B cell (primary cell): ENCODE measurements around the gene CD28. TPM values are rescaled to one million over a fixed set of nuclear protein-coding genes. Genes with fewer than 3 reads are reported as not detected.

ENCODE experiments used
- ATAC-seq: fragments of 200-7000 bp; cut with Tn5 transposase; one replicate; pipeline ENCODE4 v1.10.0; 2021; ENCODE audit warnings: low read depth, mild to moderate bottlenecking, moderate number of reproducible peaks, moderate library complexity
- CTCF ChIA-PET: fragments of 350-600 bp; sonication (Branson Sonifier 250); formaldehyde crosslinking; loops from one replicate; lab custom pipeline; 2021; ENCODE audit warnings: antibody characterized with exemption, inconsistent platforms; lab: Charles Lee
- POLR2A ChIA-PET: fragments of 350-600 bp; sonication (Branson Sonifier 250); formaldehyde crosslinking; loops from one replicate; lab custom pipeline; 2021; ENCODE audit warnings: antibody characterized with exemption; lab: Charles Lee
- DNase-seq: peaks from one replicate; pipeline ENCODE4 v3.0.0; 2013
- H2AFZ ChIP-seq: 2 replicates; pipeline ENCODE4 v1.6.1; 2012; ENCODE audit warnings: mild to moderate bottlenecking, low read depth, low read length; ENCODE audit not compliant: insufficient read depth, poor library complexity, severe bottlenecking
- H3K27ac ChIP-seq, 2 donors: 1 replicate in 1 of 2; 2 replicates in 1 of 2; pipeline ENCODE4 v1.5.1; 2012 to 2013; ENCODE audit warnings: low read length in 2 of 2, mild to moderate bottlenecking in 2 of 2, moderate library complexity in 1 of 2
- H3K27me3 ChIP-seq, 4 experiments: fragments of 200-600 bp in 1 of 4; sonication (generic) in 1 of 4; replicated peaks in 1 of 4; 1 replicate in 2 of 4; 2 replicates in 2 of 4; pipeline versions ENCODE4 v1.6.1 to v1.7.0; 2013 to 2016; ENCODE audit warnings: low read length in 3 of 4, mild to moderate bottlenecking in 2 of 4, mixed read lengths in 1 of 4, moderate library complexity in 1 of 4; ENCODE audit not compliant: insufficient read depth in 4 of 4, control insufficient read depth in 3 of 4; ENCODE audit errors: control extremely low read depth in 1 of 4
- H3K36me3 ChIP-seq, 2 experiments: replicated peaks in 1 of 2; 1 replicate in 1 of 2; 2 replicates in 1 of 2; pipeline versions ENCODE4 v1.6.1 to v1.7.1; 2013; ENCODE audit warnings: low read length in 1 of 2; ENCODE audit not compliant: insufficient read depth in 2 of 2, control insufficient read depth in 1 of 2; ENCODE audit errors: control extremely low read depth in 1 of 2, extremely low read depth in 1 of 2
- H3K4me1 ChIP-seq, 2 donors: fragments of 200-600 bp in 1 of 2; sonication (generic) in 1 of 2; 1 replicate in 1 of 2; 2 replicates in 1 of 2; pipeline versions ENCODE4 v1.5.1 to v1.6.1; 2013 to 2017; ENCODE audit warnings: low read length in 2 of 2; ENCODE audit not compliant: control insufficient read depth in 2 of 2, insufficient read depth in 2 of 2
- H3K4me2 ChIP-seq: replicated peaks from 2 replicates; pipeline ENCODE3; 2012; ENCODE audit warnings: mild to moderate bottlenecking, low read depth, low read length; ENCODE audit not compliant: poor library complexity, severe bottlenecking
- H3K4me3 ChIP-seq, 5 experiments: fragments of 200-600 bp in 1 of 5; sonication (generic) in 1 of 5; 1 replicate in 3 of 5; 2 replicates in 2 of 5; pipeline versions ENCODE4 v1.5.1 to v1.7.0; 2011 to 2016; ENCODE audit warnings: low read length in 4 of 5, mild to moderate bottlenecking in 4 of 5, low read depth in 2 of 5, control low read depth in 1 of 5, moderate library complexity in 1 of 5; ENCODE audit not compliant: insufficient read depth in 1 of 5; ENCODE audit errors: control extremely low read depth in 1 of 5, extremely low read depth in 1 of 5
- H3K79me2 ChIP-seq: fragments of 200-600 bp; sonication (generic); one replicate; pipeline ENCODE4 v1.6.0; 2016; ENCODE audit warnings: low read length; ENCODE audit not compliant: control insufficient read depth, insufficient read depth
- H3K9ac ChIP-seq: fragments of 200-600 bp; sonication (generic); 2 replicates; pipeline ENCODE4 v1.6.1; 2017; ENCODE audit warnings: mild to moderate bottlenecking, low read length, moderate library complexity
- H3K9me3 ChIP-seq, 3 donors: one replicate each; pipeline versions ENCODE4 v1.6.1 to v1.7.1; 2013; ENCODE audit warnings: low read length in 2 of 3; ENCODE audit not compliant: control insufficient read depth in 2 of 3, insufficient read depth in 1 of 3; ENCODE audit errors: control extremely low read depth in 1 of 3
- H4K20me1 ChIP-seq: 2 replicates; pipeline ENCODE4 v1.6.0; 2012; ENCODE audit warnings: mild to moderate bottlenecking, low read length; ENCODE audit not compliant: insufficient read depth, control insufficient read depth, poor library complexity, severe bottlenecking
- H3K27ac Mint-ChIP-seq: one replicate; pipeline ENCODE4 v1.8.0; 2021; ENCODE audit warnings: mixed read lengths
- H3K27me3 Mint-ChIP-seq: one replicate; pipeline ENCODE4 v1.8.0; 2021; ENCODE audit warnings: mixed read lengths
- H3K4me1 Mint-ChIP-seq: one replicate; pipeline ENCODE4 v1.8.0; 2021; ENCODE audit warnings: mixed read lengths
- H3K4me3 Mint-ChIP-seq: one replicate; pipeline ENCODE4 v1.8.0; 2021; ENCODE audit warnings: mixed read lengths
- H3K9me3 Mint-ChIP-seq: one replicate; pipeline ENCODE4 v1.8.0; 2022; ENCODE audit warnings: mixed read lengths; ENCODE audit not compliant: insufficient read depth
- EZH2 ChIP-seq: IDR thresholded peaks from 2 replicates; pipeline ENCODE4 v1.6.1; 2012; ENCODE audit warnings: borderline replicate concordance, low read depth, mild to moderate bottlenecking, moderate library complexity, low read length; ENCODE audit not compliant: insufficient read depth, poor library complexity, severe bottlenecking
- WGBS: methylation state at CpG from one replicate; pipeline ENCODE4 v1.1.5; 2013; ENCODE audit warnings: missing lambda C conversion rate; ENCODE audit not compliant: insufficient coverage; 5-methylcytosine and 5-hydroxymethylcytosine counted together
- intact Hi-C: fragments of 100-400 bp; cut with micrococcal nuclease; formaldehyde crosslinking; loops from one replicate; pipeline ENCODE4 v1.10.0; 2022
- polyA plus RNA-seq: library from polyadenylated mRNA; depleted of rRNA; stranded (reverse); fragments of >200 nt; gene quantifications from 2 replicates; pipeline ENCODE4 v1.2.3, GENCODE V29; 2012
- total RNA-seq, 2 donors: library from RNA; stranded (reverse); fragments of 120-200 nt in 1 of 2; gene quantifications; 1 replicate in 1 of 2; 2 replicates in 1 of 2; pipeline versions ENCODE4 v1.2.3 to v1.2.4, GENCODE V29; 2013 to 2022
- TF ChIP-seq, protein P1 (sequence below): fragments of 200-600 bp; IDR thresholded peaks from one replicate; pipeline ENCODE4 v1.8.0; 2022; ENCODE audit warnings: antibody characterized with exemption, mild to moderate bottlenecking

CD28 gene
- total and polyA plus RNA-seq, 2 donors (not counting 1 experiment from before 2014, with no cell fraction given): 0.18 to 0.37 TPM

DNA sequence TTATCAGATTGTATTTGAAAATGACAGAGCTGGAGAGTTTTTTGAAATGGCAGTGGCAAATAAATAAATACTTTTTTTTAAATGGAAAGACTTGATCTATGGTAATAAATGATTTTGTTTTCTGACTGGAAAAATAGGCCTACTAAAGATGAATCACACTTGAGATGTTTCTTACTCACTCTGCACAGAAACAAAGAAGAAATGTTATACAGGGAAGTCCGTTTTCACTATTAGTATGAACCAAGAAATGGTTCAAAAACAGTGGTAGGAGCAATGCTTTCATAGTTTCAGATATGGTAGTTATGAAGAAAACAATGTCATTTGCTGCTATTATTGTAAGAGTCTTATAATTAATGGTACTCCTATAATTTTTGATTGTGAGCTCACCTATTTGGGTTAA lies 30.9 kb downstream of the CD28 start:
- intact Hi-C loops: no loop called here
- Histone ChIP-seq H3K79me2 (no peaks in the 10 kb centered on the region), H2AFZ (no peak overlapping the region), H3K4me1 (no peaks in the 10 kb centered on the region), H3K36me3 (no peaks in the 10 kb centered on the region), H3K9me3 (peaks cover 0 to 3% (median 0%) of the 10 kb centered on the region in 3 donors), H3K9ac (no peak overlapping the region), H3K27me3 (peaks cover 0 to 2% (median 0%) of the 10 kb centered on the region in 4 experiments), H3K27ac (no peak overlapping the region), H3K4me2 (no peak overlapping the region), H4K20me1 (no peaks in the 10 kb centered on the region), H3K4me3 (no peak overlapping the region)
- no peaks in the 10 kb centered on the region for H3K9me3 Mint-ChIP-seq
- ATAC-seq: no peak
- H3K27me3 Mint-ChIP-seq: peaks cover 24% of the 10 kb centered on the region
- no peak overlapping the region for H3K27ac Mint-ChIP-seq
- POLR2A ChIA-PET: no interaction called here
- TF ChIP-seq, protein P1, sequence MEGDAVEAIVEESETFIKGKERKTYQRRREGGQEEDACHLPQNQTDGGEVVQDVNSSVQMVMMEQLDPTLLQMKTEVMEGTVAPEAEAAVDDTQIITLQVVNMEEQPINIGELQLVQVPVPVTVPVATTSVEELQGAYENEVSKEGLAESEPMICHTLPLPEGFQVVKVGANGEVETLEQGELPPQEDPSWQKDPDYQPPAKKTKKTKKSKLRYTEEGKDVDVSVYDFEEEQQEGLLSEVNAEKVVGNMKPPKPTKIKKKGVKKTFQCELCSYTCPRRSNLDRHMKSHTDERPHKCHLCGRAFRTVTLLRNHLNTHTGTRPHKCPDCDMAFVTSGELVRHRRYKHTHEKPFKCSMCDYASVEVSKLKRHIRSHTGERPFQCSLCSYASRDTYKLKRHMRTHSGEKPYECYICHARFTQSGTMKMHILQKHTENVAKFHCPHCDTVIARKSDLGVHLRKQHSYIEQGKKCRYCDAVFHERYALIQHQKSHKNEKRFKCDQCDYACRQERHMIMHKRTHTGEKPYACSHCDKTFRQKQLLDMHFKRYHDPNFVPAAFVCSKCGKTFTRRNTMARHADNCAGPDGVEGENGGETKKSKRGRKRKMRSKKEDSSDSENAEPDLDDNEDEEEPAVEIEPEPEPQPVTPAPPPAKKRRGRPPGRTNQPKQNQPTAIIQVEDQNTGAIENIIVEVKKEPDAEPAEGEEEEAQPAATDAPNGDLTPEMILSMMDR: no peak
- TF ChIP-seq EZH2: no peak
- no peak overlapping the region for H3K4me3 Mint-ChIP-seq
- no peaks in the 10 kb centered on the region for H3K4me1 Mint-ChIP-seq
- CTCF ChIA-PET: no interaction called here
- no CpG with 5 or more reads among the region's 1 CpG for WGBS
- no peak for DNase-seq

DNA sequence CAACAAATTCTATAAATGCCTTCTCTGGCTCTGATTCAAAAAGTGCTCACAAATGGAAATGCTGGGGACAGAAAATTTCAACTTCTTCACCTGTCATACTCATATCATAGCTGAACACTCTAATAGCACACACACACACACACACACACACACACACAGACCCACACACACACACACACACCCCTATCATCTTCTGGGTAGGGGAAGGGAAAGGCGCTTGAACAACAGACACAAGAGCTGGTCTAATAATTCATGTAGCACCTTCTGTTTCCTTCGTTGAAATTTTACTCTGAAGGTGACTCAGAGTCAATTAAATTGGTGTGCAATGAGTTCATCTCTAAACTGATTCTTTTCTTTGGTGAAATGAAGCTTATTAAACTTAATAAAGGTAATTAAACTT lies 32.9 kb downstream of the CD28 start:
- no peaks in the 10 kb centered on the region for H3K4me1 Mint-ChIP-seq
- H3K4me1 ChIP-seq: no peaks in the 10 kb centered on the region
- CTCF ChIA-PET: no interaction called here

More for the DNA sequence above, 32.9 kb downstream of the CD28 start:
- Histone ChIP-seq H3K9ac (no peak overlapping the region), H2AFZ (no peak overlapping the region), H3K27ac (no peak overlapping the region), H3K9me3 (peaks cover 0 to 3% (median 0%) of the 10 kb centered on the region in 3 donors), H4K20me1 (no peaks in the 10 kb centered on the region), H3K4me2 (no peak overlapping the region), H3K79me2 (no peaks in the 10 kb centered on the region), H3K27me3 (no peaks in the 10 kb centered on the region), H3K36me3 (no peaks in the 10 kb centered on the region), H3K4me3 (no peak overlapping the region)
- intact Hi-C loops: no loop called here
- H3K4me3 Mint-ChIP-seq: no peak overlapping the region
- POLR2A ChIA-PET: no interaction called here
- TF ChIP-seq EZH2: no peak
- TF ChIP-seq, protein P1: no peak
- no peaks in the 10 kb centered on the region for H3K9me3 Mint-ChIP-seq
- ATAC-seq (no peak), DNase-seq (no peak)
- H3K27me3 Mint-ChIP-seq: peaks cover 14% of the 10 kb centered on the region
- WGBS: no CpG with 5 or more reads among the region's 2 CpGs
- no peak overlapping the region for H3K27ac Mint-ChIP-seq
